GM15510 (cell line): ENCODE measurements around the gene AIPL1.

Source experiments
- POLR2A ChIP-seq: IDR thresholded peaks from 3 replicates; pipeline ENCODE4 v1.6.1; 2011; ENCODE audit warnings: borderline replicate concordance; ENCODE audit not compliant: insufficient read length; ENCODE audit errors: extremely low read depth

The AIPL1 gene

DNA sequence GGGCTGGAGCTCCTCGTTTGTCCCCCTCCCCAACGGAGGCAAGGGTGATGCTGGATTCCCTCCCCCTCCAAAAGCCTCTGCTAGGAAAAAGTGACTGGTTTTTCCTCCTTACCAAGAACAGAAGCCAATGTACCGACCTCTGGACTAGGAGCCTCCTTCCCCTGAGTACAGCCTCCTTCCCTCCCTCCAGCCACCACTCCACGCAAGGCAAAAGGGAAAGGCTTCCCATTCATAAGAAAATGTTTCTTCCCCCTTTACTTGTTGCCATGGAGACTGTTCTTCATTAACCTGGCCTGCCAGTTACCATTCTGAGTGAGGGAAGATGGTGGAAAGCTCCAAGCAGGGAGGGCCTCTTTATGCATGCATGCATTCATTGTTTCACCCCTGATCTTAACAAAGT, 5.0 kb upstream of the AIPL1 start:
- TF ChIP-seq POLR2A: no peak

DNA sequence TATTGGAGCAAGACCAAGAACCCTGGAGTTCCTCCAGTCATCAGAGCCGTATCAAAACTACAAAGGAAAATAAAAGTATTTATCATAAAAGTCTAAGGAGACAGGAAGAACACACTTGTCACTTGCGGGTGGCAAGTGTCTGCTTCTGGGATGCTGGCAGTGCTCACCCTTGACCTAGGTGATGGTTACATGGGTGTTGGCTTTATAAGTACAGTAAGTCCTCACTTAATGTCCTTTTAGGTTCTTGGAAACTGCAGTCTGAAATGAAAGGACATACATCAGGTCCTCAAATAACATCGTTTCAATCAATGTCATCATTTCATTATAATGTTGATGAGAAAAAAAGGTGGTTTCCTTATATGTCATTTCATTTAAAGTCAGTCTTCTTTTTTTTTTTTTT, 3.0 kb upstream of the AIPL1 start:
- TF ChIP-seq POLR2A: no peak

DNA sequence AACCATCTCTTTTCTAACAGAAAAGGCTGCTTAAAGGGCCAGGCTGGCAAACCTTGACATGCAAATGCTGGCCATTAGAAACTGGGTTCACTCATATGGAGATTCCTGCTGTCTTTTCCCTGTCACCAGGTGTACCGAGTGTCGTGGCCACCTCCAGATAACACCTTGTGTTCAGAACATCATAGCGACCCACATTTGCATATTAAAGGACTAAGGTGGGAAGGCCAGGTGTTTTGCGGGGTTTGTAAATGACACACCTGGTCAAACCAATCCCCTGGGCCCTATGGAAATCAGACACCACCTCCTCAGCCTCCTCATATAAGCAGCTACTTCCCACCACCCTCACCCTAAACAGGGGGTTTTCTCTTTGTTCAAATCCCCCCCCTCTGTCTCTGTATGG, 2.5 kb upstream of the AIPL1 start:
- no peak for TF ChIP-seq POLR2A

DNA sequence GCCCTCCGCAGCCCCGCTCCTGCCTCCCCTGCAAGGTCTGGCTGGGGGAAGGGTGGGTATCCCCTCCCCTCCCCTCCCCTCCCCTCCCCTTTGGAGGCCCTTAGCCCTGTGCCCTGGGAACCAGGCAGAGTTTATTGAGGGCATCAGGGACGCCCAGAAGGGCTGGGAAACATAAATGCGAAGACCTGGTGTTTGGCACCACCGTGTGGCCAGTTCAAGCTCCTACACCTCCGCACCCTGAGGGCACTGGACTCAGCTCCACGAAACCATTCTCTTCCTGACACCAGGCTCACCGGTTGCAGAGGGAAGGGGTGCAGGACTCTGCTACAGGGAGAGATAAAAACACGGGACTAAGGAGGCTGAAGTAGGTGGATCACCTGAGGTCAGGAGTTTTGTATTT, 1.0 kb upstream of the AIPL1 start:
- no peak for TF ChIP-seq POLR2A

- no peak for TF ChIP-seq POLR2A
These were observed 4.2 kb downstream of the AIPL1 start for GRCh38 chr17:6430769-6431168.

DNA sequence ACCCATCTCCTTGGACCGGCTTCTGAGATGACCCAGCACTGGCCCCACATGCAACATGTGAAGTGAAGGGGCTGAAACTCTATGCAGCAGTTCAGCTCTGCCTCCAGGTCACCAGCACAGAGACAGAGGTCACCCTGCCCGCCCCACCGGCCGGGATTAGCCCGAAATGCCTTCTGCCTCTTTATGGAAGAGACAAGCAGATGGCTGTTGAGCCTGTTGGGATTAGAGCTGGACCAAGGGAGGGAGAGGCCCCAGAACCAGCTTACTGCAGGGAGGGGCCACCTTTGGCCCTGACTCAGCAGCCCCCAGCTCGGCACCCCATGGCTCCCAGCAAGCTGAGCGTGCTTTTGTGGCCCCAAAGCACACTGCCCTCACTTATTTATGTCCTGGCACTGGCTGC, 5.7 kb downstream of the AIPL1 start:
- no peak for TF ChIP-seq POLR2A

- no peak for TF ChIP-seq POLR2A
These were observed 6.5 kb downstream of the AIPL1 start for GRCh38 chr17:6428207-6428965.

GRCh38 chr17:6427279-6427781, 7.6 kb downstream of the AIPL1 start:
- no peak for TF ChIP-seq POLR2A

GRCh38 chr17:6426356-6427101, 8.4 kb downstream of the AIPL1 start:
- no peak for TF ChIP-seq POLR2A

DNA sequence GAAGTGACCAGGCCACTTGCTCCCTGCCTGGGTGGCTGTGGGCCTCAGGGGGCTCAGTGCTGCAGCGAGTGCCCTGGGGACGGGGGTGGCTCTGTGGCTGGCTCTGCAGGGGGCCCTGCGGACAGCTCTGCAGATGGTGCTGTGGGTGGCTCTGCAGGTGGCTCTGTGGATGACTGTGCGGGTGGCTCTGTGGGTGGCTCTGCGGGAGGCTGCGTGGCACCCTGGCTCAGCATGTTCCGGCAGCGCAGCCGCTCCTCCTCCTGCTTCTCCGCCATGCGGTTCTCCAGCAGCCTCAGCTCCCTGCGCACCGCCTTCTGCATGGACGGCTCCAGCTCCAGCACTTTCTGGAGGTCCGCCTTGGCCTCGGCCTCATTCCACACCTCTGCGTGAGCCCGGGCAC, 9.5 kb downstream of the AIPL1 start:
- no peak for TF ChIP-seq POLR2A

DNA sequence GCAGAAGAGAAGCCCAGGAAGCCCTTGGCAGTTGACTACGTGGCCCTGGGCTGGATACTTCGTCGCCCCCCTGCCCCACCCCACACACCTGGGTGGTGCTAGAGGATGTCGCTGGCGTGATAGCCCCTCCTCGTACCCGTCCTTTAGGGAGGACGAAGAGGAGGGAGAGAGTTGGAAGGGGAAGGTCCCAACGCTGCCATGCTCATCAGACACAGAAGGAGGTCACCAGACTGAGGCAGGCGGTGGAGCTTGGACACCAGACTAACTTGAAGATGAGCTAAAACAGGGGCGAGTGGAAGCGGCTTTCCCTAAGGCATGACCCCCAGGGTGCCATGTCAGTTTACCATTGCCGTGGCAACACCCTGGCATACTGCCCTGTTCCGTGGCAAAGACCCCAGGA, 11.0 kb downstream of the AIPL1 start:
- no peak for TF ChIP-seq POLR2A

DNA sequence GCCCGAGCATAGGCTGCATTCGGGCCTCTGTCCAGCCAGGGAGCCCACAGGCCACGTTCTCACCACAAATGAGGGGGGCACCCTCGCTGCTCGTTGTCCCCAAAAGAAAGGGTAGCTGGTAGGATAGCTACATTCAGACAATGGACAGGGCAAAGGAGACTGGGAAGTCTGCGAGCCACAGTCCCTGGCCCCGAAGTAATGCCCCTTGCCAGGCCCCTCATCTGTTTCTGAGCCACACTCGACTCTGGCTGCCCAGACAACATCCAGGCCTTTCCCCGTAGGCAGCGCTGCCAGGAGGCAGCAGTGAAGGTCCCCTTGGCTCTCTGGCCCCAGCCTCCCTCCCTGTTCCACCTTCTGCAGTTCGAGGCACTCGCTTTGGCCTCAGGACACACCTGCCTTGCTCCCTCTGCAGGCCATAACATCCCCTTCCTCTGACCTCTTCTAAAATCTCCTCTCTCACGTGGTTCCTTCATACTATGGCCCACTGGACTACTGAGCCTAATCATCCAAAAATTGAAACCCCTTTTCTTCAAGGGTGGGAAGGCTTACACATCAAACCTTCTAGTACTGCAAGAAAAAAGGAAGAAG, 12.2 kb downstream of the AIPL1 start:
- no peak for TF ChIP-seq POLR2A

- TF ChIP-seq POLR2A: no peak
These were observed 13.0 kb downstream of the AIPL1 start for GRCh38 chr17:6421700-6422604.

GRCh38 chr17:6420173-6420641, 14.7 kb downstream of the AIPL1 start:
- no peak for TF ChIP-seq POLR2A
